Activated effector memory CD4-positive, alpha-beta T cell treated with Interleukin-2 at 50 U/mL for 16 hours (primary cell): Measurements from ENCODE around the gene DOCK9.

Experiments
- DNase-seq: peaks from one replicate; pipeline ENCODE4 v3.0.0-alpha.2; 2020

DOCK9 gene

GRCh38 chr13:98842070-98842469 lies 135.8 kb downstream of the DOCK9 start:
- DNase-seq: no peak

- DNase-seq: no peak
Observed at GRCh38 chr13:98839856-98840769, 137.8 kb downstream of the DOCK9 start.

GRCh38 chr13:98838776-98839175 lies 139.1 kb downstream of the DOCK9 start:
- no peak for DNase-seq

GRCh38 chr13:98837896-98838295 lies 140.0 kb downstream of the DOCK9 start:
- no peak for DNase-seq

- DNase-seq: no peak
Observed at GRCh38 chr13:98835156-98835555, 142.7 kb downstream of the DOCK9 start.

GRCh38 chr13:98834254-98834960 lies 143.5 kb downstream of the DOCK9 start:
- no peak for DNase-seq

- DNase-seq: no peak
Observed at GRCh38 chr13:98831236-98831635, 146.6 kb downstream of the DOCK9 start.

- no peak for DNase-seq
Observed at GRCh38 chr13:98829541-98829940, 148.3 kb downstream of the DOCK9 start.

- no peak for DNase-seq
Observed at GRCh38 chr13:98828614-98829013, 149.2 kb downstream of the DOCK9 start.

GRCh38 chr13:98827449-98827848 lies 150.4 kb downstream of the DOCK9 start:
- DNase-seq: no peak

- no peak for DNase-seq
Observed at GRCh38 chr13:98826146-98826545, 151.7 kb downstream of the DOCK9 start.

GRCh38 chr13:98825659-98826058 lies 152.2 kb downstream of the DOCK9 start:
- no peak for DNase-seq

- DNase-seq: no peak
Observed at GRCh38 chr13:98824376-98825160, 153.3 kb downstream of the DOCK9 start.

- no peak for DNase-seq
Observed at GRCh38 chr13:98823442-98823841, 154.4 kb downstream of the DOCK9 start.

GRCh38 chr13:98822225-98822606 lies 155.6 kb downstream of the DOCK9 start:
- no peak for DNase-seq

- no peak for DNase-seq
Observed at GRCh38 chr13:98821372-98822224, 156.3 kb downstream of the DOCK9 start.

GRCh38 chr13:98820744-98821371 lies 157.0 kb downstream of the DOCK9 start:
- no peak for DNase-seq

GRCh38 chr13:98820300-98820699 lies 157.6 kb downstream of the DOCK9 start:
- no peak for DNase-seq

GRCh38 chr13:98819382-98820010 lies 158.4 kb downstream of the DOCK9 start:
- DNase-seq: no peak

GRCh38 chr13:98816406-98816805 lies 161.5 kb downstream of the DOCK9 start:
- no peak for DNase-seq

GRCh38 chr13:98813993-98814392 lies 163.9 kb downstream of the DOCK9 start:
- no peak for DNase-seq
